Ascending aorta (tissue), 2 donors: ENCODE results near the gene NCK2. TPM values are rescaled to one million over a fixed set of nuclear protein-coding genes. Genes with fewer than 3 reads are reported as not detected.

ENCODE experiments used
- DNase-seq, 2 donors: peaks; one replicate each; pipeline ENCODE4 v3.0.0-alpha.2; 2019; ENCODE audit warnings: low spot score in 2 of 2
- H3K27ac ChIP-seq, 2 donors: fragments of 200-600 bp; sonication (generic); one replicate each; pipeline ENCODE4 v1.5.1; 2016 to 2017; ENCODE audit warnings: mild to moderate bottlenecking in 1 of 2
- H3K27me3 ChIP-seq: fragments of 200-600 bp; sonication (generic); one replicate; pipeline ENCODE4 v1.5.1; 2017
- H3K36me3 ChIP-seq, 2 donors: fragments of 200-600 bp; sonication (generic); one replicate each; pipeline ENCODE4 v1.5.1; 2016
- H3K4me1 ChIP-seq, 2 donors: fragments of 200-600 bp; sonication (generic); one replicate each; pipeline ENCODE4 v1.5.1; 2016 to 2017; ENCODE audit warnings: mild to moderate bottlenecking in 1 of 2
- H3K4me3 ChIP-seq, 2 donors: fragments of 200-600 bp; sonication (generic); one replicate each; pipeline ENCODE4 v1.5.1; 2016 to 2017; ENCODE audit warnings: mild to moderate bottlenecking in 1 of 2
- H3K9me3 ChIP-seq, 2 donors: fragments of 200-600 bp; sonication (generic); one replicate each; pipeline ENCODE4 v1.5.1; 2016
- intact Hi-C: fragments of 100-400 bp; cut with DNase I; formaldehyde crosslinking; loops from one replicate; pipeline ENCODE4 v1.15.1; 2023
- total RNA-seq: library from RNA; depleted of rRNA; stranded (reverse); fragments of >200 nt; gene quantifications from one replicate; pipeline ENCODE4 v1.1.0, GENCODE V29; 2016
- TF ChIP-seq, protein P1 (sequence below), 3 experiments: fragments of 200-600 bp in 2 of 3; fragments of 450-650 bp in 1 of 3; sonication (generic) in 2 of 3; IDR thresholded peaks; one replicate each; pipeline ENCODE4 v1.5.1; 2016 to 2019; ENCODE audit warnings: antibody characterized with exemption in 3 of 3, mild to moderate bottlenecking in 1 of 3, moderate library complexity in 1 of 3

NCK2 gene
- total RNA-seq, 1 donor from 2014 or later, result 57.6 TPM

DNA sequence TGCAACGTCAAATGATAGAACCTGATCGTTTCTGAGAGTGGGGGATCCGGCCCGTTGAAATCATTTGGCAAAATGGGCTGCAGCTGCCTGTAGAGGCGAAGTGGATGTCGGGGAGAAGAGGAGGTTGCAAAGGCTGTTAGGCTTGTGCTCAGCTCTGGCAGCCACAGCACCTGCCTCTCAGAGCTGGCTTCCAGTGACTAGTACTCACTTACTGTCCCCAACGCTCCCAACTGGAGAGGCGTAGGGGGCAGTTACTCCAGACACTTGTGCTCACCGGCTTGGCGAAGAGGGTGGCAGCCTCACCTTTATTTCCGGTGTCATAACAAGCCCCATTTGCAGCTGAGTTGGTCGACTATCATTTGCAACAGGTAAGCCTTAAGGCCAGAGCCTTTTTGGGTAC, 37.9 kb downstream of the NCK2 start:
- Histone ChIP-seq H3K27me3 (no peaks in the 10 kb centered on the region), H3K36me3 (no peaks in the 10 kb centered on the region), H3K27ac (no peak overlapping the region), H3K4me1 (peaks cover 3% of the 10 kb centered on the region in 2 donors), H3K9me3 (no peaks in the 10 kb centered on the region), H3K4me3 (no peak overlapping the region)
- intact Hi-C loops, result loop anchor here (5.0 kb wide), 1 partner anchor 35 kb away; no protein-coding TSS in a partner anchor
- TF ChIP-seq, protein P1, sequence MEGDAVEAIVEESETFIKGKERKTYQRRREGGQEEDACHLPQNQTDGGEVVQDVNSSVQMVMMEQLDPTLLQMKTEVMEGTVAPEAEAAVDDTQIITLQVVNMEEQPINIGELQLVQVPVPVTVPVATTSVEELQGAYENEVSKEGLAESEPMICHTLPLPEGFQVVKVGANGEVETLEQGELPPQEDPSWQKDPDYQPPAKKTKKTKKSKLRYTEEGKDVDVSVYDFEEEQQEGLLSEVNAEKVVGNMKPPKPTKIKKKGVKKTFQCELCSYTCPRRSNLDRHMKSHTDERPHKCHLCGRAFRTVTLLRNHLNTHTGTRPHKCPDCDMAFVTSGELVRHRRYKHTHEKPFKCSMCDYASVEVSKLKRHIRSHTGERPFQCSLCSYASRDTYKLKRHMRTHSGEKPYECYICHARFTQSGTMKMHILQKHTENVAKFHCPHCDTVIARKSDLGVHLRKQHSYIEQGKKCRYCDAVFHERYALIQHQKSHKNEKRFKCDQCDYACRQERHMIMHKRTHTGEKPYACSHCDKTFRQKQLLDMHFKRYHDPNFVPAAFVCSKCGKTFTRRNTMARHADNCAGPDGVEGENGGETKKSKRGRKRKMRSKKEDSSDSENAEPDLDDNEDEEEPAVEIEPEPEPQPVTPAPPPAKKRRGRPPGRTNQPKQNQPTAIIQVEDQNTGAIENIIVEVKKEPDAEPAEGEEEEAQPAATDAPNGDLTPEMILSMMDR (IDR thresholded peaks at IDR 0.05), result no peak
- DNase-seq, result no peak

DNA sequence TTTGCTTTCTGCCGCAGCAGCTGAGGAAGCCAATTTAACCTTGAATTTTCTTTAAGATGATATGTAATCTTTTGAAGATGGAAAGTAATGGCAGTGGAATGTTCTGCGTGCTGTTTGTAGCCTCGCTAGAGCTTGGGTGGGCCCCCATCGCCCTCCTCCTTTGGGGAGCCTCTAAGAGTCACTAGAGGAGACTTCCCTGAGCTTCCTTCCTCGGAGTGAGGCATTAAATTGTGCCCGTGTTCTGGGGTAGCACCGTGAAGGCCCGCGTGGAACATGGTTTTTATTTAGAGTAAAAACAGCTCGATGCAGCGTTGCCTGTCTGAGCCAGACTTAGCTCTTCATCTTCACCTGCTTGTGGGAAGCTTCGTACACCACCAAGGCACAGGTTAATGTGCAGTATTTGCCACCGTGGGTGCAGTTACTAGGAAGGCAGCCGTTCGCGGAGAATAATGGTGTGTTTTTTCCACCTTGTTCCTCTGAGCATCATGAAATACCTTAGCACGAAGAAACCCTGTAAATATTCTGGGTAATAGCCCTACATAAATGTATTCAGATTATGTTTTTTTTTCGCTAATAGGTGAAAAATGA, 38.5 kb downstream of the NCK2 start:
- Histone ChIP-seq H3K27ac (no peak overlapping the region), H3K36me3 (no peaks in the 10 kb centered on the region), H3K4me3 (no peak overlapping the region), H3K27me3 (no peaks in the 10 kb centered on the region), H3K4me1 (peaks cover 3 to 9% of the 10 kb centered on the region in 2 donors), H3K9me3 (no peaks in the 10 kb centered on the region)
- no peak for DNase-seq
- intact Hi-C loops, result loop anchor here (5.0 kb wide), 1 partner anchor 36 kb away; no protein-coding TSS in a partner anchor
- TF ChIP-seq, protein P1 (IDR thresholded peaks at IDR 0.05), result no peak

DNA sequence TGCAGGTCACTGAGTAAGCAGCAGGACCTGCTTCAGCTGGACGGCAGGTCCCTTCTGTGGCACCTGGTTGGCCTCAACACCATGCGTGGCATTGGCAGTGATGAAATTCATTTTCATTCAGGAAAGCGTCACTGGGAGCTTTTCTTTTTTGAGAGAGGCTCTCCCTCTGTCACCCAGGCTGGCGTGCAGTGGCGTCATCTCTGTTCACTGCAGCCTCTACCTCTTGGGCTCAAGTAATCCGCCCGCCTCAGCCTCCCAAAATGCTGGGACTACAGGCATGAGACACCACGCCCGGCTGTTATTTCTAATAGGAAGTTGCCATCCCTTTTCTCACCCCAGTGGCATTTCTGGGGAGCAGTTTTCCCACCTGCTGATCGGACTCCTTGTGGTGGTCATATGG, 39.3 kb downstream of the NCK2 start:
- intact Hi-C loops, result loop anchor here (5.0 kb wide), 1 partner anchor 37 kb away; no protein-coding TSS in a partner anchor
- Histone ChIP-seq H3K4me3 (no peak overlapping the region), H3K4me1 (peaks cover 7 to 16% of the 10 kb centered on the region in 2 donors), H3K27me3 (no peaks in the 10 kb centered on the region), H3K27ac (no peak overlapping the region), H3K36me3 (no peaks in the 10 kb centered on the region), H3K9me3 (no peaks in the 10 kb centered on the region)
- TF ChIP-seq, protein P1 (IDR thresholded peaks at IDR 0.05), result no peak
- DNase-seq, result no peak

DNA sequence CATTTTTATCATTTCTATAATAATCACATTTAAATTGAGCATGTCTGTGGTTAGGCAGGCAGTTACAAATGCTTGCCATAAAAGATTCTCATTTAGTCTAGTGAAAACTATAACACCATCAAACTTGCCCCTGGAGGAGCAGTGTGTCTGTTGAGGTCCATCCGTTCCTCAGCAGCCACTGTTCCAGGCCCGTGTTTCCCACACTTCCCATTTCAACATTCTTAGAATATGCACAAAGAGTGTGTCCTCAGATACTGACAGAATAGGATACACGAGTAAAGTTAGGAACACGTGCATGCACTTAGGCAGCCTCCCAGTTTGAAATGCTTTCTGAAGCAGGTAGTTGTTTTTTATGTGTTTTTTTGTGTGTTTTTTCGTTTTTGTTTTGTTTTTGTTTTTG, 39.9 kb downstream of the NCK2 start:
- H3K27me3 ChIP-seq, result no peaks in the 10 kb centered on the region
- intact Hi-C loops, result loop anchor here (5.0 kb wide), 1 partner anchor 37 kb away; no protein-coding TSS in a partner anchor
- H3K9me3 ChIP-seq, result no peaks in the 10 kb centered on the region
- no peak overlapping the region for H3K27ac ChIP-seq
- no peaks in the 10 kb centered on the region for H3K36me3 ChIP-seq
- no peak for DNase-seq
- peaks cover 13 to 22% of the 10 kb centered on the region in 2 donors for H3K4me1 ChIP-seq
- no peak overlapping the region for H3K4me3 ChIP-seq
- TF ChIP-seq, protein P1 (IDR thresholded peaks at IDR 0.05), result no peak

DNA sequence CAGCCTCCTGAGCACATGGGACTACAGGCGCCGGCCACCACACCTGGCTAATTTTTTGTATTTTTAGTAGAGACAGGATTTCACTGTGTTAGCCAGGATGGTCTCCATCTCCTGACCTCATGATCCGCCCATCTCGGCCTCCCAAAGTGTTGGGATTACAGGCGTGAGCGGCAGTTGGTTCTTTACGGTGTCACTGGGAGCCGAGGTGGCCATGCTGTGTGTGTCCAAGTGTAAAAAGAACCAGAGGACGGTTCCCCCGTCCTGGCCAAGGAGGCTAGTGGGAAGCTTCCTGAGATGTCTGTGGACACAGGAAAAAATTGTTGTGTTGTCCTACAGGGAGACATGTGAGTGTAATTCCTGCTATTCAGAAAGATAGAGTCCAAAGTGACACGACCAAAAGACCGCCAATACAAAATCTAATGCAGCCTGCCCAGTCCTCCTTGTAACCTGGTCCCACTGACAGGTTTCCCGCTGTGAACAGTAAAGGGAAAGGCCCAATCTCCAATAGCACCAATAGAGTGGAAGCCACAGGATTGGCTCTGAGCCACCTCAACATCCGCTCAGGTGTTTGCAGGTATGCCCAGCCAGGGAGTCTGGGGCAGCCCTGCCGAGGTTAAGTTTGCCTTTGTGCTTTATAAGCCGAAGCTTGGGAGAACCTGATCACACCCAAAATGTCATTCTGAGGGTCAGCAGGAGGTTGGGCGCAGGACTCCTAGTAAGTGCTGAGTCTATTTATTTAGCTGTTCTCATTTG, 40.6 kb downstream of the NCK2 start:
- Histone ChIP-seq H3K9me3 (no peaks in the 10 kb centered on the region), H3K4me3 (no peak overlapping the region), H3K27ac (no peak overlapping the region), H3K4me1 (peaks cover 16 to 25% of the 10 kb centered on the region in 2 donors), H3K27me3 (no peaks in the 10 kb centered on the region), H3K36me3 (no peaks in the 10 kb centered on the region)
- TF ChIP-seq, protein P1 (IDR thresholded peaks at IDR 0.05), result no peak
- intact Hi-C loops, result no loop called here
- DNase-seq, result no peak
